ENCODE results near the gene SORCS3.

SORCS3 gene

GRCh38 chr10:104922810-104923209, 281.7 kb downstream of the SORCS3 start:
- DNase-seq (ENCODE audit: low read depth) = no peak

DNA sequence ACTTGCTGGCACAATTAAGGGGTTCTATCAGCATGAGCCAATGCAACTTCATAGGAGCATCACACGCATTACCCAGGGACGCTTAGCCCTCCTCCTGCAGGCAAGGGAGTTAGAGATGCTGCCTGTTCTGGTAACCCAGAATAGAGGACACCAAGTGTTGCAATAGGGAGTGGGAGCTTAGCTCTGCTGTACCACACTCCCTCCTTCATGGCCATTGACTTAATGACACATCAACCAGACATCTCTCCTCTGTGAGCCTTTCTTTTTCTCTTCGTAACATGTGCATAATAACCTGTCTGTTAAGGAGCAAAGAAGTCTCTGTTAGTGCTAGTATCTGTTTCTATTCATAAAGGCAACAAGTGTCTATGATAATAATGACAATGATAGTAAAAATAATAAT, 282.4 kb downstream of the SORCS3 start:
- DNase-seq (ENCODE audit: low read depth) = no peak

GRCh38 chr10:104924101-104924795, 283.2 kb downstream of the SORCS3 start:
- no peak for DNase-seq (ENCODE audit: low read depth)

DNA sequence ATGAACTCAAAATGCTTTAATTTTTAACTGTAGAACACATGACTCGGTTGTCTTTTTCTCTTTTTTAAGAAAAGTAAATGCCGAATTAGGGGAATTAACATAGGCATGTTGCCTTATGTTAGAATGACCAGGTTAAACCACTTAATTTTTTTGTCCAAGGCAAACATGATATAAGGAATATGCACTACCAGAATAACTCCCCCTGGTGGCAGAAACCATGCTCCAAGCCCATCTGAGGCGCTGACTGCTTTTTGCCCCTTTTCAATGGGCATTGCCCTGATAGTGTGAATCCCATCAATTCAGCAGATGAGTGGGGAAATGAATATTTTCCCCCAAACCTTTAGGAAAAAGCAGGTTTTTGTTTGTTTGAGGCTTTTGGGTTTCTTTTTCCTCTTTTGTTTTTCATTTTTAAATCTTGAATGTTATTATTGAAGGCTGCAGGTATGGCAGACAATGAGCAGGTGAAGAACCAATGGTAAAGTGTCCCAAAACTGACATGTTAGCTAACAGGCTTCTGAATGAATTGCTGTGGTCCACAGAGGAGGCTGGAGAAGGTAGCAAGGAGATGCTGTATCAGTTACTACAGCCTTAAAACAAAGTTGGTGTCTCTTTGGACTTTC, 284.3 kb downstream of the SORCS3 start:
- no peak for DNase-seq (ENCODE audit: low read depth)

- DNase-seq (ENCODE audit: low read depth) = no peak
Measured at GRCh38 chr10:104928734-104929133, 287.6 kb downstream of the SORCS3 start.

DNA sequence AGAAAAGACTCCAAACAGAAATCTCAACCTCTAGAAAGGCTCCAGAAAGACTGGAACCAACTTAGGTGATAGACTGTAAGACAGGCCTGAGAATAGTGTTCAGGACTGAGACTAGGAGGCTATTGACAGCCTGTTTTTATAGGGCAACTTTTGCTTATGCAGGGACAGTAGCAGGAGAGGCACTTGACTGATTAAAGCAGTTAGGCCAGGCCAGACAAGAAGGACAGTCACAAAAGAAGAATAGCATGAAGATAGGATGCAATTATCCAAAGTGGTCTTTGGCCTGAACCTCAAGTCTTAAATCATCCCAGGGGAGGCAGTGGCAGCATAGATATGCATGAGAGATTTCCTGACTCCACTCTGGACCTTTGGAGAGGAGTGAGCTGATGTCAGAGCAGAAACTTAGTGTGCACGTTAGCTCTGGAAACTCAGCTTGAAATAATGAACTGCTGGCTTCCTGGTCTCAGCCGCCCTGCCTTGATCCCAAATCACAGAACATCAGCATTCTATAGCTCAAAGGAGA, 290.6 kb downstream of the SORCS3 start:
- no peak for DNase-seq (ENCODE audit: low read depth)

DNA sequence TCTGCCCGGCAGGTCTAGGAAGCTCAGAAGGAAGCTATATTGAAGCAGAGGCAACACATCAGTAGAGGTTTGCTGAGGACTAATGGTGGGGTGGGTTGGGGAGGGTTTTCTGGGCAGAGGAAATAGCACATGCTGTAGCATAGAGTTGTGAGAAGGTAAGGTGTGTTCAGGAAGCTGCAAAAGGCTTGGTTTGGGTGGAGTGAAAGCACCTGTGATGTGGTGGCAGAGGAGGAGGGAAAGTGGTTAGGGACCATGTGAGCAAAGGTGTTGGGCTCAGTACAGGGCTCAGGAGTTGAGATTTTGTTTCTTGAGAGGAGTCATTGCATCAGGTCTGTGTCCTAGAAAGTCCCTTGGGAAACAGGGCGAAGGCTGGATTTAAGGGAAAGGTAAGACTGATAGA, 294.6 kb downstream of the SORCS3 start:
- no peak for DNase-seq (ENCODE audit: low read depth)

DNA sequence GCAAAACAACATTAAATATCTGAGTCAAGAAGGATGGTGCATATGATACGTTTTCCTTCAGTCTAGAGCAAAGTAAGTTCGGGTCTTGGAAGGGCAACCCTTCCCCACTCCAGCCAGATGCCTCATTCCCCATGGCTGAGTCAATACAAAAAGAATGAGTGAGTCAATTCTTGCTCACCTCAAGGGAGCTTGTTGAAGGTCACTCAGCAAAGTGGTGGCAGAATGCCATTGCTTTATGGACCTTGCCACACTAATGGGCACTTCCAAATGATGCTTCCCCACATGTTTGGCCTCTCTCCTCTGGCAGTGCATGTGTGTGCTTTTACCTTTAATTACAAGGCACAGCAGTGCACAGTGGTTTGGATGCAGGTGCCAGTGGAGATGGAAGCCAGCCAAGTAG, 296.5 kb downstream of the SORCS3 start:
- no peak for DNase-seq (ENCODE audit: low read depth)

GRCh38 chr10:104938031-104938430, 296.9 kb downstream of the SORCS3 start:
- DNase-seq (ENCODE audit: low read depth) = no peak

DNA sequence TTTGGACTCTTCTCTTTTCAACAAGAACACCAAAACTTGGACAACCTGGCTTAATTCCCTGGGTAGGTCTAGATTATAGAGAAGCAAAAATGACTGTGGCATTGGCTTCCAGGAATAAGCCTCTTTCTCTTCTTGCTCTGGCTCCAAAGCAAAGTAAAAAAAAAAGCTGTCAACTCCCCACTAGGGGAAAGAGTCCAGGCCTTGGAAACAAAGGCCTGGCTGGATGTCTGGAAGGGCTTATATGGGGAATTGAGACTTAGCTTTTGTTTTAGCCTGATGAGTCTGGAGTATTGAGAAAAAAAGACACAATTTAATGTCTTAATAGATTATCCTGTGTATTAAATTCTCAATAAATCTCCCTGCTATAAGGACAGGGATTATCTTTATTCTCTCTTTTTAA, 300.6 kb downstream of the SORCS3 start:
- no peak for DNase-seq (ENCODE audit: low read depth)

GRCh38 chr10:104947314-104947713, 306.2 kb downstream of the SORCS3 start:
- no peak for DNase-seq (ENCODE audit: low read depth)

DNA sequence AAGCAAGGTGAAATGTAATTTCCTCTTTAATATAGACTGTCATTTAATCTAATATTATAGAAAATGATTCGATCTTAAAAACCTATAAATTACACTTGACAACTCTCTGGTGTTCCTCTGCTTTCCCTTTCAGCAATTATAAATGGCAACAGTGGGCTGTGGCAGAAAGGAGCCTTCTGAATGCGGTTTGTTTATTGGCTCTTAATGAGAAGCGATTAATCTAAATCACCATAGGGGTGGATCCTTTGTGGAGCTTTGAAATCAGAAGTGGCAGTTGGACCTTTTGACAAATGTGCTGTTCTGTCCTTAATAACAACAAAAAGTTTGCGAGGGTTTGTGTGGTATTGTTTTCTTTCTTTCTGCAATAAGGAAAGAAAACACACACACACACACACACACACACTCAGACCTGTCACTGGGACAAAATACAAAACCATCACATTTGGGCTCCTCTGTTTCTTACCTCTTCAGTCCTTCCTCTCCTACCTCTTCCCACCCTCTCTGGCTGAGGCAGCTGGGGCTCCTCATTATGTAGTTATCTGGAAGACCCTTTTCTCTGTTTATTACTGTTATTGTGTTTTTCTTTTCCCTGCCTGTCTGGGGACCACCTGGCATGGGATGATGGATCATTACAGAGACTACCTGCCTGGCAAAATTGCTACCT, 316.2 kb downstream of the SORCS3 start:
- DNase-seq (ENCODE audit: low read depth) = no peak

DNA sequence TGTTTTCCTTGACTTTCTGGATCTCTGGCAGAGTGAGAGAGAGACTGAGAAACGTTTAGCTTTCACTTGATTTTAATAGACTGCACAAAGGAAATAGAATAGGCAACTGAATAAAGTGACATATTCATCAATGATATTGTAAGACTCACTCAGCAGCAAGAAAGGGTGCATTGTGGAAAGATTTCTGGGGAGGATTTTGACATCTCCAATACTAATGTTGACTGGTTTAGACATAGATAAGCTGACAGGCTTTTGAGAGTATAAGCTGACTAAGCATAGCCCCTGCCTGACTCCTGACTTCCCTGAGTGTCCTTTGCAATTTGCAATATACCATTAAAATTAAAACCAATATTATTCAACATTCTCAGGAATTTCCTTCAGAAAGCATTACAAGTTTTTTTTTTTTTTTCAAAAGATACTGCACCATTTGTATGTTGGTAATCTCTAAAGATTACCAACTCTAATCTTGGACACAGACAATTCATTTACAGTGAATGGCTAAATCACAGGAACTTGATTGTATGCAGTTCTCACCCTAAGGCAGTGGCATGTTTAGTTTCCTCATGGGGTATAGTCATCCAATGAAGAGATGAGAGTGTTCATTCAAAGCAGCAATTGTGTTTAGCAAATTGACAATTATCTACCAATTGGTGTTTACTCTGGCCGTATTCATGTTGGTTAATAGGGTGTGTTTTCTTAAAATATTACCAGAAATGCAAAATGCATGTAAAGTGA, 325.6 kb downstream of the SORCS3 start:
- DNase-seq (ENCODE audit: low read depth) = no peak

GRCh38 chr10:104980368-104980767, 339.3 kb downstream of the SORCS3 start:
- DNase-seq (ENCODE audit: low read depth) = no peak

GRCh38 chr10:104981995-104982394, 340.9 kb downstream of the SORCS3 start:
- no peak for DNase-seq (ENCODE audit: low read depth)

- no peak for DNase-seq (ENCODE audit: low read depth)
Measured at GRCh38 chr10:104988686-104989085, 347.6 kb downstream of the SORCS3 start.

DNA sequence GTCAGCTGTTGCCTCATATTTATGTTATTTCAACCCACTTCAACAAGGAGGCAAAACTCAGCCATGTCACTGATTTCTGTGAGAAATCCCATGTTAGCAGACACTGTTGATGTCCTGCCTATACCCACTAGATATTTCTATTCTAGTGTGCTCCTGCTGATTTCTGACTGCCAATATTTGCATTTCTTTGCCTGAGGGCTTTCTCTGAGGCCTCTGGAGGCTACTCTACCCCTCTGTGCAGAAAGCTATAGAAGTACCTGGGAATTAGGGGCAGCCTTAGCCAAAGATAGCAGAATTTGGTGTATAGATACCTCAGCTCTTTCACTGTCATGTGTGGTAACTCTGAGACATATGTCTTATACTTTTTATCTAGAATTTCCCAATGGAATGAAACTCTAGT, 348.8 kb downstream of the SORCS3 start:
- no peak for DNase-seq (ENCODE audit: low read depth)

DNA sequence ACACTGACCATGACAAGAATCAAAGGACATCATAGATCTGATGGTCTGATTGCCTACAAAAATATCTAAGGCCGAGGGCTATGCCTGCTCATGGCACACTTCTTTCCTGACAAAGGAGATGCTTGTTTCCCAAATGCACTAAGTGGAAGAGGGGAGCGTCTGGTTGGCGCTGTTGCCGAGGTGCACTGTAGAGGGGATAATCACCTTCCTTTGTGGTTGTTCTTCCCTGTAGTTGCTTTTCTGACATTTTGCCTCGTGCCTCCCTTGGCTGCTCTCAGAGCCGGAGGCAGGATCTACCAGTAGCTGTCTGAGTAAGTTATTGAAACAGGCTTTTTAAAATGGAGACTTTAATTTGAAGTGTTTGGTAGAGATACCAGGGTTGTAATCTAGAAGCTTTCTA, 352.0 kb downstream of the SORCS3 start:
- no peak for DNase-seq (ENCODE audit: low read depth)

- DNase-seq (ENCODE audit: low read depth) = no peak
Measured at GRCh38 chr10:105001269-105001668, 360.2 kb downstream of the SORCS3 start.

GRCh38 chr10:105010411-105011121, 369.5 kb downstream of the SORCS3 start:
- no peak for DNase-seq (ENCODE audit: low read depth)

GRCh38 chr10:105017116-105017515, 376.0 kb downstream of the SORCS3 start:
- DNase-seq (ENCODE audit: low read depth) = no peak

DNA sequence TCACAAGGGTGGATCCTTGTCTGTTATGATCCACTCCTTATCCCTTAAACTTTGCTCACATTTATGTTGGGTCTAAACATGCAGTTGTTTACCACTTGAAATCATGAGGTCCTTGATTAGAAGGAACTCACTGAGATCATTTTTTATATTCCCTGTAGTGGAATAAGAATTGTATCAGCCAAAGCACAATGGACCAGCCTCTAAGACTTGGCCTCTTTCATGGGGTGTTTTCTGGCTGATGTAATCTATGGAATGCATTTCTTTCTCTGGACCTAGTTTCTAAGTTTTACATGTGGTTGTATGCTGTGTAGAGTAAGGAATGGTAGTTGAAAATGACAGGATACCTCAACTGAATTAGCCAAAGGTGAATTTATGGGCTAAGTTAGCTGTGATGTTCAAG, 376.6 kb downstream of the SORCS3 start:
- no peak for DNase-seq (ENCODE audit: low read depth)
